AG04449 (cell line): ENCODE results near the gene ARF3.

Source experiments
- CTCF ChIA-PET: fragments of 350-600 bp; formaldehyde crosslinking; extraction: SDS; loops from one replicate; lab custom pipeline; 2021; ENCODE audit warnings: antibody characterized with exemption; lab: Yijun Ruan, JAX
- POLR2A ChIA-PET: fragments of 400-600, 350-600 bp; formaldehyde crosslinking; extraction: SDS; loops from one replicate; lab custom pipeline; 2020; ENCODE audit warnings: antibody characterized with exemption, inconsistent platforms; lab: Yijun Ruan, JAX
- DNase-seq: peaks from one replicate; pipeline ENCODE4 v3.0.0-alpha.2; 2010; ENCODE audit warnings: low read depth, low spot score
- H3K4me3 ChIP-seq: 2 replicates; pipeline ENCODE4 v1.5.1; 2011; ENCODE audit warnings: low read depth, mild to moderate bottlenecking, control low read depth, low read length
- TF ChIP-seq, protein P1 (sequence below): IDR thresholded peaks from one replicate; pipeline ENCODE4 v1.5.1; 2011; ENCODE audit warnings: mild to moderate bottlenecking, moderate library complexity, low read length, control low read depth, inconsistent platforms; ENCODE audit not compliant: insufficient read depth; ENCODE audit errors: missing control alignments

Gene ARF3

DNA sequence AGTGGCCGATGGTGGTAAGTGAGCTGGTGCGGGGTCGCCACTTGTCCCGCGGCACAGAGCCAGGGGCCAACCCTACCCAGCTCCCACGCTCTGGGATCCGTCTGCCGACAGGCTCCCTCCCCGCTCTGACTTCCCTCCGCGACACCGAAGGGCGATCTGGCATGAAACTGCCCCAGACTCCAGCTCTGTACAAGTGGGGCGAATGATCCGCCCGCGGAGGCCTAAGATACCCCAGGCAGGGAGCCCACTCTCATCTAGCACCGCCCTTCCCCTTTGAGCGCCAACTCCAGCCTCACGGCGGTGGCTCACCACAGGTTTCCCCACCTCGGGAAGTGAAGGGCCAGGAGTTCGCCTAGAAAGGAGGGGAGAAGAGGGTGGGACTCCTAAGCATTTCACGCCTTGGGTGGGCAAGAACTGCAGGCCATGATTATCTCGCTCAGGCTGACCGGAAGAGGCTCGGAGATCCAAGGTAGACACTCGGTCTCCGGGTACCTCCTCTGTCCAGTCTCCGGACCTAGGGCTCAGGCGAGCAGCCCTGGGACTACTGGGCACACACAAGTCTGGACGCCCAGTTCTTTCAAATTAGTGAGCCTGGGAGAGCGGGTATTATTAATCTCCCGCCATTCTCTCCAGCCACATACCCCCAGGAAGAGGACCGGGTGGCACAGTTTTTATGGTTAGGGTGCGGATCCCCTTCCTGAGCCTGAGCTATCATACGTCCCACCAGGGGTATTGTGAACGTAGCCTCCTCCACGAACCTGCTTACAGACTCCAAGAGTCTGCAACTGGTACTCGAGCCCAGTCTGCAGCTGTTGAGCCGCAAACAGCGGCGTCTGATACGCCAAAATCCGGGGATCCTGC lies 21.7 kb upstream of the ARF3 start:
- TF ChIP-seq, protein P1, sequence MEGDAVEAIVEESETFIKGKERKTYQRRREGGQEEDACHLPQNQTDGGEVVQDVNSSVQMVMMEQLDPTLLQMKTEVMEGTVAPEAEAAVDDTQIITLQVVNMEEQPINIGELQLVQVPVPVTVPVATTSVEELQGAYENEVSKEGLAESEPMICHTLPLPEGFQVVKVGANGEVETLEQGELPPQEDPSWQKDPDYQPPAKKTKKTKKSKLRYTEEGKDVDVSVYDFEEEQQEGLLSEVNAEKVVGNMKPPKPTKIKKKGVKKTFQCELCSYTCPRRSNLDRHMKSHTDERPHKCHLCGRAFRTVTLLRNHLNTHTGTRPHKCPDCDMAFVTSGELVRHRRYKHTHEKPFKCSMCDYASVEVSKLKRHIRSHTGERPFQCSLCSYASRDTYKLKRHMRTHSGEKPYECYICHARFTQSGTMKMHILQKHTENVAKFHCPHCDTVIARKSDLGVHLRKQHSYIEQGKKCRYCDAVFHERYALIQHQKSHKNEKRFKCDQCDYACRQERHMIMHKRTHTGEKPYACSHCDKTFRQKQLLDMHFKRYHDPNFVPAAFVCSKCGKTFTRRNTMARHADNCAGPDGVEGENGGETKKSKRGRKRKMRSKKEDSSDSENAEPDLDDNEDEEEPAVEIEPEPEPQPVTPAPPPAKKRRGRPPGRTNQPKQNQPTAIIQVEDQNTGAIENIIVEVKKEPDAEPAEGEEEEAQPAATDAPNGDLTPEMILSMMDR, result no peak
- ChIA-PET CTCF (interaction anchor here (0.9 to 40.7 kb wide), 11 partner anchors 8 to 126 kb away, joined by 3 to 1340 read pairs (median 5); partner anchors contain the start of genes ARF3, DDN, DDX23 and WNT1), POLR2A (no interaction called here)
- no peak for DNase-seq
- H3K4me3 ChIP-seq, result no peak overlapping the region

DNA sequence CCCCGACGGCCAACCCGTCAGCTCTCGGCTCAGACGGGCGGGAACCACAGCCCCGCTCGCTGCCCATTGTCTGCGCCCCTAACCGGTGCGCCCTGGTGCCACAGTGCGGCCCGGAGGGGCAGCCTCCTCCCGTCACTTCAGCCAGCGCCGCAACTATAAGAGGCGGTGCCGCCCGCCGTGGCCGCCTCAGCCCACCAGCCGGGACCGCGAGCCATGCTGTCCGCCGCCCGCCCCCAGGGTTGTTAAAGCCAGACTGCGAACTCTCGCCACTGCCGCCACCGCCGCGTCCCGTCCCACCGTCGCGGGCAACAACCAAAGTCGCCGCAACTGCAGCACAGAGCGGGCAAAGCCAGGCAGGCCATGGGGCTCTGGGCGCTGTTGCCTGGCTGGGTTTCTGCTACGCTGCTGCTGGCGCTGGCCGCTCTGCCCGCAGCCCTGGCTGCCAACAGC lies 21.0 kb upstream of the ARF3 start, which contains the start of gene WNT1:
Gene WNT1, plus strand, starts transcription at position 32 of the 450 bp plus-strand sequence. Its CDS starts 329 bp downstream, at position 361.
- TF ChIP-seq, protein P1, result no peak
- H3K4me3 ChIP-seq, result no peak within 1 kb of the TSS
- DNase-seq, result no peak
- ChIA-PET CTCF (interaction anchor here (0.9 to 40.7 kb wide), 14 partner anchors 7 to 126 kb away, joined by 3 to 1340 read pairs (median 5); partner anchors contain the start of genes ARF3, DDN, DDX23 and WNT1), POLR2A (no interaction called here)

DNA sequence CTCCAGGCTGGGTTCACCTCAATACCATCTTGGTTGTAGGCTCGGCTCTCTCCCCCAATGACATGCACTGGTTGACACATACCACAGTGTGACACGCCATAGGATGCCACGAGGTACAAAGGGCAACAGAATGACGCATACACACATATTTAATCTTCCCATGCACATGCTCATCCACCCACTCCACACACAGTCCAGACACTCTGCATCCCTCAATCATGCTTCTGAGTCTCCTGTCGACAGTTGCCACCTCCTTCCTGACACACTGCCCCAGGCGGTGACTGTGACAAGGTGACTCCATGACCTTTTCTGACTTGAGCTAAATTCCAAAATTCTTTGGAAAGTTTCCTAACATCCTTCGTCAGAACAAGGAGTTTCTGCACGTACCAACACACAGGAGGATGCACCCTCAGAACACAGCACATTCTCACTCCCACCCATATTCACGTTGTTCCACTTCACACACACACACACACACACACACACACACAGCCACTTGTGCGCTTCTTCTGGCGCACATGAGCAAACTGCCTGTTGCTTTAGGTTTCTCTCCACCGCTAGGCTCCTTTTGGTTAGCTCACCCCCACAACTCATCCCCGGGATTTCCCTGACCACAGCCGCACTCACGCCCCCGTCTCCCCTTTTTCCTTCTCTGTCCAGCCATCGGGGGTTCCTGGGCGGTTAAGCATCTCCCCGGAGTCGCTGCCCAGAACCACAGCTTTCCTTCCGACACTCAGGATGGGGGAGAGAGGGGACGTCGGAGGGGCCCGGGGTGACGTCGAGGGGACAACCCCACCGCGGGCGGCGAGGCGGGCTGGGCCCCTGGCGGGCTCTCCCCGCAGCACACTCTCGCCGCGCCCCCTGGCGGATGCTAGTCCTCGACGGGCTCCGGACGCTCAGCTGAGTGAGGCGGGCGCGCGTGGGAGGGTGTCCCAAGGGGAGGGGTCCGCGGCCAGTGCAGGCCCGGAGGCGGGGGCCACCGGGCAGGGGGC lies 20.3 kb upstream of the ARF3 start:
- POLR2A ChIA-PET, result no interaction called here
- no peak overlapping the region for H3K4me3 ChIP-seq
- CTCF ChIA-PET, result interaction anchor here (0.6 to 40.7 kb wide), 18 partner anchors 6 to 125 kb away, joined by 3 to 1340 read pairs (median 5); partner anchors contain the start of genes ARF3, DDN, DDX23 and RND1
- DNase-seq, result no peak
- TF ChIP-seq, protein P1, result peak; percentile 92

DNA sequence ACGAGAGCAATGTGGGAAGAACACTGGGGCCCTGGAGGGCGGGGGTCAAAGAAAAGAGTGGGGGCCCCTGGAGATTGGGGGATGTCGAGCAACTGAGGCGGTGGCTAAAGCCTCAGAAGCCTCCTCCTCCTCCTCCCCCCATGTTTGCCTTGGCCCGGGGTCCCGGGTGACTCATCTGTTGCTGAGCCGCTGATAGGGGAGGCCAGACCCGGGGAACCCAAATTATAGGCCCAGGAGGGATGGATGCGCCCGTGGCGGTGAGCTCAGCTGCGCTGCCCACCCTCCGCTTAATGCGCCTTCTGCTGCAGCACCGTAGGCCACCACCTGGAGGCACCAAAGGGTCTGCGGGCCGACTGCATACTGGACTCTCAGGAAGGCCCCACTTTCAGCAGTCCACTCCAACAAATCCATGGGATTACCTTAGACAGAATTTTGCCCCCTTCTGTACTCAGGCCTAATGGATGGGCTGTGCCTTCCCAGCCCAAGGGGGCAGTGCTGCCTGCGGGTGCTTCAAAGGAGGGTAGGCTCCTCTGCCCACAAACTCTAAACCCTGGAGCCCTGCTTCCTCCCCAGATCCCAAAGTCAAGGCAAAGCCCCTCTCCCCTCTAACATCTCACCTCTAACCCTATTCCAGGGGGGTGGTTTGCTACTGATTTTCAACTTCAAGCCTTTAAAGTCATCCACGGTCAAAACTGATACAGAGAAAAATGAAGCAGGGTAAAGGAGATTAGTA lies 16.8 kb upstream of the ARF3 start:
- H3K4me3 ChIP-seq, result no peak overlapping the region
- ChIA-PET CTCF (interaction anchor here (0.9 to 40.7 kb wide), 6 partner anchors 12 to 121 kb away, joined by 3 to 1340 read pairs (median 10); partner anchors contain the start of genes ARF3, DDN and WNT1), POLR2A (no interaction called here)
- TF ChIP-seq, protein P1, result peak; percentile 88
- DNase-seq, result no peak

DNA sequence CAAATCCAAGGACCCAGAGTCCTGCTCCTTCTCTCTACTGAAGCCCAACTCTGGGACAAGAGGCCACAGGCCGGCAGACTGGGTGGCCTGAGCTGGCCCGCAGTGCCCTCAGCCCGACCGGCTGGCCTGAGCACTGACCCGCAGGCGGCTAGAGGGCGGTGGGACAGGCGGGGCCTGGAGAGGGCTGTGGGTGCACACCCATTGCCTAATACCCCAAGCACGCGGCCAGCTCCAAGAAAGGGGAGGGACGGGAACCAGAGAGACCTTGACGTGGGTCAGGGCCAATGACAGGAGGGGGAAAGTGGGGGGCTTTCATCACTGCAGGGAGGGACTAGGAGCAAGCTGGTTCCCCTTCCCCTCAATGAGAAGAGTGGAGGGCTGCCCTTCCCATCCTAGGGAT lies 16.2 kb upstream of the ARF3 start:
- TF ChIP-seq, protein P1, result no peak
- ChIA-PET POLR2A (no interaction called here), CTCF (interaction anchor here (0.6 to 40.7 kb wide), 5 partner anchors 10 to 33 kb away, joined by 3 to 1340 read pairs (median 16); partner anchors contain the start of genes ARF3, DDN and WNT1)
- no peak for DNase-seq
- H3K4me3 ChIP-seq, result no peak overlapping the region
